ENCODE measurements around the gene CYTH3. TPM values are rescaled to one million over a fixed set of nuclear protein-coding genes. Genes with fewer than 3 reads are reported as not detected.
A peak's percentile ranks its signal among the peaks of the same experiment; 100 is the strongest.

The CYTH3 gene
- total and polyA plus RNA-seq, 2 of the 13 experiments (the other 11 are each of a cell fraction or from before 2014, with no cell fraction given): 3.1 to 3.8 TPM

DNA sequence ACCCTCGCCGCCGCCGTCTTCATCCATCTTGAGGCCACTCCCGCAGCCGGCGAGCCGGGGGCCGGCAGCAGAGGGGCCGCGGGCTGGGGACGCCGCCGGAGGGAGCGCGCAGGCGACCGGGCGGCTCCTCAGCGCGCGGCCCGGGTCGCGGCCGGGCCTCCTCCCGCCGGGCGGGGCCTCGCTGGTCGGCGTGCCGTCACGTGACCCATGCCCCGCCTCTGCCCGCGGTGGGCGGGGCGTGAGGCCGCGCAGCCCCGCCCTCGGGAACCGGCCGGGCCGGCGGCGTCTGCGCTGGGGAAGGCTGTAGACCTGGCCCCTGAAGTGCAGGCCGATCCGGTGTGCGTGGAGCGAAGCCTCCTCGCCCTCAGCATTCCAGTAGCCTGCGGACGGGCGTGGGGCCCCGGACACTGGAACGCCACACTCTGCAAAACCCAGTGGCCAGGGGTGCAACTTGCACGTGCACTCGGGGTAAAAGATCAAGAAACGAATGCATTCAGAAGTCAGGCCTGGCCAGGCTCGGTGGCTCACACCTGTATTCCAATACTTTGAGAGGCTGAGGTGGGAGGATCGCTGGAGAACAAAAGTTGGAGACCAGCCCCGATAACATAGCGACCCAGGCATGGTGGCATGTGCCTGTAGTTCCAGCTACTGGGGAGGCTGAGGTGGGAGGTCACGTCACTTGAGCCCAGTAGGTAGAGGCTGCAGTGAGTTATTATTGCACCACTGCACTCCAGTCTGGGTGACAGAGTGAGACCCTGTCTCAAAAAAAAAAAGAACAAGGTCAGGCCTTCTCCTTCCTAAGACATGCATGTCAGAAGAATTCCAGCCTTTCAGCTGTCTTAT lies at the start of gene CYTH3 (continued):
- TF ChIP-seq, protein P1, sequence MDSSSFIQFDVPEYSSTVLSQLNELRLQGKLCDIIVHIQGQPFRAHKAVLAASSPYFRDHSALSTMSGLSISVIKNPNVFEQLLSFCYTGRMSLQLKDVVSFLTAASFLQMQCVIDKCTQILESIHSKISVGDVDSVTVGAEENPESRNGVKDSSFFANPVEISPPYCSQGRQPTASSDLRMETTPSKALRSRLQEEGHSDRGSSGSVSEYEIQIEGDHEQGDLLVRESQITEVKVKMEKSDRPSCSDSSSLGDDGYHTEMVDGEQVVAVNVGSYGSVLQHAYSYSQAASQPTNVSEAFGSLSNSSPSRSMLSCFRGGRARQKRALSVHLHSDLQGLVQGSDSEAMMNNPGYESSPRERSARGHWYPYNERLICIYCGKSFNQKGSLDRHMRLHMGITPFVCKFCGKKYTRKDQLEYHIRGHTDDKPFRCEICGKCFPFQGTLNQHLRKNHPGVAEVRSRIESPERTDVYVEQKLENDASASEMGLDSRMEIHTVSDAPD (CRISPR knock-in tag; IDR thresholded peaks at IDR 0.05): no peak
- no peak for TF ChIP-seq ZNF337 (CRISPR knock-in tag; IDR thresholded peaks at IDR 0.05; ENCODE audit: borderline replicate concordance, low read depth)
- TF ChIP-seq RAD21 (CRISPR knock-in tag; IDR thresholded peaks at IDR 0.05): peak; percentile 27; the same call in 1 of the 2 replicates
- no peak for TF ChIP-seq TEAD2 (CRISPR knock-in tag; IDR thresholded peaks at IDR 0.05)
- TF ChIP-seq, protein P2, sequence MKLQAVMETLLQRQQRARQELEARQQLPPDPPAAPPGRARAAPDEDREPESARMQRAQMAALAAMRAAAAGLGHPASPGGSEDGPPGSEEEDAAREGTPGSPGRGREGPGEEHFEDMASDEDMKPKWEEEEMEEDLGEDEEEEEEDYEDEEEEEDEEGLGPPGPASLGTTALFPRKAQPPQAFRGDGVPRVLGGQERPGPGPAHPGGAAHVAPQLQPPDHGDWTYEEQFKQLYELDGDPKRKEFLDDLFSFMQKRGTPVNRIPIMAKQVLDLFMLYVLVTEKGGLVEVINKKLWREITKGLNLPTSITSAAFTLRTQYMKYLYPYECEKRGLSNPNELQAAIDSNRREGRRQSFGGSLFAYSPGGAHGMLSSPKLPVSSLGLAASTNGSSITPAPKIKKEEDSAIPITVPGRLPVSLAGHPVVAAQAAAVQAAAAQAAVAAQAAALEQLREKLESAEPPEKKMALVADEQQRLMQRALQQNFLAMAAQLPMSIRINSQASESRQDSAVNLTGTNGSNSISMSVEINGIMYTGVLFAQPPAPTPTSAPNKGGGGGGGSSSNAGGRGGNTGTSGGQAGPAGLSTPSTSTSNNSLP (IDR thresholded peaks at IDR 0.05; ENCODE audit: low read depth, low read length): no peak
- TF ChIP-seq, protein P3, sequence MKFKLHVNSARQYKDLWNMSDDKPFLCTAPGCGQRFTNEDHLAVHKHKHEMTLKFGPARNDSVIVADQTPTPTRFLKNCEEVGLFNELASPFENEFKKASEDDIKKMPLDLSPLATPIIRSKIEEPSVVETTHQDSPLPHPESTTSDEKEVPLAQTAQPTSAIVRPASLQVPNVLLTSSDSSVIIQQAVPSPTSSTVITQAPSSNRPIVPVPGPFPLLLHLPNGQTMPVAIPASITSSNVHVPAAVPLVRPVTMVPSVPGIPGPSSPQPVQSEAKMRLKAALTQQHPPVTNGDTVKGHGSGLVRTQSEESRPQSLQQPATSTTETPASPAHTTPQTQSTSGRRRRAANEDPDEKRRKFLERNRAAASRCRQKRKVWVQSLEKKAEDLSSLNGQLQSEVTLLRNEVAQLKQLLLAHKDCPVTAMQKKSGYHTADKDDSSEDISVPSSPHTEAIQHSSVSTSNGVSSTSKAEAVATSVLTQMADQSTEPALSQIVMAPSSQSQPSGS (CRISPR knock-in tag; IDR thresholded peaks at IDR 0.05): no peak
- TF ChIP-seq ZNF776 (CRISPR knock-in tag; IDR thresholded peaks at IDR 0.05): no peak
- no peak for TF ChIP-seq ZNF850 (CRISPR knock-in tag; conservative IDR thresholded peaks at IDR 0.05)
- TF ChIP-seq, protein P4, sequence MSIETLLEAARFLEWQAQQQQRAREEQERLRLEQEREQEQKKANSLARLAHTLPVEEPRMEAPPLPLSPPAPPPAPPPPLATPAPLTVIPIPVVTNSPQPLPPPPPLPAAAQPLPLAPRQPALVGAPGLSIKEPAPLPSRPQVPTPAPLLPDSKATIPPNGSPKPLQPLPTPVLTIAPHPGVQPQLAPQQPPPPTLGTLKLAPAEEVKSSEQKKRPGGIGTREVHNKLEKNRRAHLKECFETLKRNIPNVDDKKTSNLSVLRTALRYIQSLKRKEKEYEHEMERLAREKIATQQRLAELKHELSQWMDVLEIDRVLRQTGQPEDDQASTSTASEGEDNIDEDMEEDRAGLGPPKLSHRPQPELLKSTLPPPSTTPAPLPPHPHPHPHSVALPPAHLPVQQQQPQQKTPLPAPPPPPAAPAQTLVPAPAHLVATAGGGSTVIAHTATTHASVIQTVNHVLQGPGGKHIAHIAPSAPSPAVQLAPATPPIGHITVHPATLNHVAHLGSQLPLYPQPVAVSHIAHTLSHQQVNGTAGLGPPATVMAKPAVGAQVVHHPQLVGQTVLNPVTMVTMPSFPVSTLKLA (IDR thresholded peaks at IDR 0.05): no peak
- TF ChIP-seq, protein P5, sequence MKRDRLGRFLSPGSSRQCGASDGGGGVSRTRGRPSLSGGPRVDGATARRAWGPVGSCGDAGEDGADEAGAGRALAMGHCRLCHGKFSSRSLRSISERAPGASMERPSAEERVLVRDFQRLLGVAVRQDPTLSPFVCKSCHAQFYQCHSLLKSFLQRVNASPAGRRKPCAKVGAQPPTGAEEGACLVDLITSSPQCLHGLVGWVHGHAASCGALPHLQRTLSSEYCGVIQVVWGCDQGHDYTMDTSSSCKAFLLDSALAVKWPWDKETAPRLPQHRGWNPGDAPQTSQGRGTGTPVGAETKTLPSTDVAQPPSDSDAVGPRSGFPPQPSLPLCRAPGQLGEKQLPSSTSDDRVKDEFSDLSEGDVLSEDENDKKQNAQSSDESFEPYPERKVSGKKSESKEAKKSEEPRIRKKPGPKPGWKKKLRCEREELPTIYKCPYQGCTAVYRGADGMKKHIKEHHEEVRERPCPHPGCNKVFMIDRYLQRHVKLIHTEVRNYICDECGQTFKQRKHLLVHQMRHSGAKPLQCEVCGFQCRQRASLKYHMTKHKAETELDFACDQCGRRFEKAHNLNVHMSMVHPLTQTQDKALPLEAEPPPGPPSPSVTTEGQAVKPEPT (CRISPR knock-in tag; IDR thresholded peaks at IDR 0.05; ENCODE audit: low read depth): no peak
- TF ChIP-seq, protein P6, sequence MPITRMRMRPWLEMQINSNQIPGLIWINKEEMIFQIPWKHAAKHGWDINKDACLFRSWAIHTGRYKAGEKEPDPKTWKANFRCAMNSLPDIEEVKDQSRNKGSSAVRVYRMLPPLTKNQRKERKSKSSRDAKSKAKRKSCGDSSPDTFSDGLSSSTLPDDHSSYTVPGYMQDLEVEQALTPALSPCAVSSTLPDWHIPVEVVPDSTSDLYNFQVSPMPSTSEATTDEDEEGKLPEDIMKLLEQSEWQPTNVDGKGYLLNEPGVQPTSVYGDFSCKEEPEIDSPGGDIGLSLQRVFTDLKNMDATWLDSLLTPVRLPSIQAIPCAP (CRISPR knock-in tag; IDR thresholded peaks at IDR 0.05; ENCODE audit: low read depth): no peak
- TF ChIP-seq, protein P7, sequence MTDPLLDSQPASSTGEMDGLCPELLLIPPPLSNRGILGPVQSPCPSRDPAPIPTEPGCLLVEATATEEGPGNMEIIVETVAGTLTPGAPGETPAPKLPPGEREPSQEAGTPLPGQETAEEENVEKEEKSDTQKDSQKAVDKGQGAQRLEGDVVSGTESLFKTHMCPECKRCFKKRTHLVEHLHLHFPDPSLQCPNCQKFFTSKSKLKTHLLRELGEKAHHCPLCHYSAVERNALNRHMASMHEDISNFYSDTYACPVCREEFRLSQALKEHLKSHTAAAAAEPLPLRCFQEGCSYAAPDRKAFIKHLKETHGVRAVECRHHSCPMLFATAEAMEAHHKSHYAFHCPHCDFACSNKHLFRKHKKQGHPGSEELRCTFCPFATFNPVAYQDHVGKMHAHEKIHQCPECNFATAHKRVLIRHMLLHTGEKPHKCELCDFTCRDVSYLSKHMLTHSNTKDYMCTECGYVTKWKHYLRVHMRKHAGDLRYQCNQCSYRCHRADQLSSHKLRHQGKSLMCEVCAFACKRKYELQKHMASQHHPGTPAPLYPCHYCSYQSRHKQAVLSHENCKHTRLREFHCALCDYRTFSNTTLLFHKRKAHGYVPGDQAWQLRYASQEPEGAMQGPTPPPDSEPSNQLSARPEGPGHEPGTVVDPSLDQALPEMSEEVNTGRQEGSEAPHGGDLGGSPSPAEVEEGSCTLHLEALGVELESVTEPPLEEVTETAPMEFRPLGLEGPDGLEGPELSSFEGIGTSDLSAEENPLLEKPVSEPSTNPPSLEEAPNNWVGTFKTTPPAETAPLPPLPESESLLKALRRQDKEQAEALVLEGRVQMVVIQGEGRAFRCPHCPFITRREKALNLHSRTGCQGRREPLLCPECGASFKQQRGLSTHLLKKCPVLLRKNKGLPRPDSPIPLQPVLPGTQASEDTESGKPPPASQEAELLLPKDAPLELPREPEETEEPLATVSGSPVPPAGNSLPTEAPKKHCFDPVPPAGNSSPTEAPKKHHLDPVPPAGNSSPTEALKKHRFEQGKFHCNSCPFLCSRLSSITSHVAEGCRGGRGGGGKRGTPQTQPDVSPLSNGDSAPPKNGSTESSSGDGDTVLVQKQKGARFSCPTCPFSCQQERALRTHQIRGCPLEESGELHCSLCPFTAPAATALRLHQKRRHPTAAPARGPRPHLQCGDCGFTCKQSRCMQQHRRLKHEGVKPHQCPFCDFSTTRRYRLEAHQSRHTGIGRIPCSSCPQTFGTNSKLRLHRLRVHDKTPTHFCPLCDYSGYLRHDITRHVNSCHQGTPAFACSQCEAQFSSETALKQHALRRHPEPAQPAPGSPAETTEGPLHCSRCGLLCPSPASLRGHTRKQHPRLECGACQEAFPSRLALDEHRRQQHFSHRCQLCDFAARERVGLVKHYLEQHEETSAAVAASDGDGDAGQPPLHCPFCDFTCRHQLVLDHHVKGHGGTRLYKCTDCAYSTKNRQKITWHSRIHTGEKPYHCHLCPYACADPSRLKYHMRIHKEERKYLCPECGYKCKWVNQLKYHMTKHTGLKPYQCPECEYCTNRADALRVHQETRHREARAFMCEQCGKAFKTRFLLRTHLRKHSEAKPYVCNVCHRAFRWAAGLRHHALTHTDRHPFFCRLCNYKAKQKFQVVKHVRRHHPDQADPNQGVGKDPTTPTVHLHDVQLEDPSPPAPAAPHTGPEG (CRISPR knock-in tag; IDR thresholded peaks at IDR 0.05): no peak
- TF ChIP-seq HMG20A (CRISPR knock-in tag; IDR thresholded peaks at IDR 0.05; ENCODE audit: borderline replicate concordance): no peak
